Lower leg skin (tissue), 3 donors: ENCODE results near the gene PLPPR2.

ENCODE experiments used
- CTCF ChIP-seq, 3 donors: fragments of 450-650 bp; IDR thresholded peaks; one replicate each; pipeline ENCODE4 v1.5.1; 2016; ENCODE audit warnings: antibody characterized with exemption in 3 of 3, mild to moderate bottlenecking in 3 of 3, moderate library complexity in 2 of 3
- POLR2A ChIP-seq, 2 donors: fragments of 450-650 bp; IDR thresholded peaks; one replicate each; pipeline ENCODE4 v1.6.1; 2016 to 2017; ENCODE audit warnings: antibody characterized with exemption in 2 of 2, mild to moderate bottlenecking in 1 of 2, moderate library complexity in 1 of 2

DNA sequence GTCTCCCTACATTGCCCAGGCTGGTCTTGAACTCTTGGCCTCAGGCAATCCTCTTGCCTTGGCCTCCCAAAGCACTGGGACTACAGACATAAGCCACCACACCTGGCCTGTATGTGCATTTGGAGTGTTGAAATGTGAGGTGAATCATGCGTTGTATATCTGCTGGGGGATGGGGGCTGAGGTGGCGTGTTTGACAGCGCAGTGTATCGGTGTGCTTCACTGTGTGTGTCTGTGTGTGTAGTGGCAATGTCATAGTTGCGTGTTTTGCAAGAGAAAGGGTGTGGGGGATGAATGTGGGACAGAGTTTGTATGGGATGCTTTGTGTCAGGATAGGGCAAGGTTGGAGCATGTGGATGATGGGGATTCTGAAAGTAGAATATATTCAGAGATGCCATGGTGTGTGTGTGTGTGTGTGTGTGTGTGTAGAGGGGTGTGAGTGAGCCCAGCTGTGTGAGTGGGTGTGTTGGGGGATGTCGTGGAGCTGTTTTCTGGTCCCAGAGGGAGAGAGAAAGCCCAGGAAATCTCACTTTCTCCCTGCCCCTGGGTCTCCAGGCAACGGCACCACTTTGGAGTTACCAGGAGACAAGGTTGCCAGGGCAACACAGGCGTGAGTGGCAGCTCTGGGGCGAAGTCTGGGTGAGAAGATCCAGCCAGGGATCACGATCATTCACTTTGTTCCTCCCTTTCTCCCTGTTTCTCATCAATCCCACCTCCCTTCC is 18.1 kb downstream of the PLPPR2 start:
- TF ChIP-seq CTCF (IDR thresholded peaks at IDR 0.05) = no peak
- no peak for TF ChIP-seq POLR2A (IDR thresholded peaks at IDR 0.05)
